HG03159 (cell line): ENCODE data around the gene KIAA1614.

Source experiments
- ATAC-seq: cut with Tn5 transposase; IDR thresholded peaks from one replicate; pipeline ENCODE4 v1.9.1; 2021; ENCODE audit warnings: mild to moderate bottlenecking, moderate library complexity; ENCODE audit not compliant: unreplicated experiment

The KIAA1614 gene

GRCh38 chr1:180912801-180913565, at the start of gene KIAA1614:
TSS of gene KIAA1614 (plus strand) at chr1:180912897. CDS start at chr1:180913244, 347 bp downstream.
- no peak for ATAC-seq

- ATAC-seq: no peak
These were observed 49.4 kb upstream of the KIAA1614 start for GRCh38 chr1:180863158-180863775.

- peak; percentile 67 for ATAC-seq
These were observed 30.7 kb upstream of the KIAA1614 start for GRCh38 chr1:180881806-180882509.

GRCh38 chr1:180884588-180885300, 28.0 kb upstream of the KIAA1614 start:
- no peak for ATAC-seq

GRCh38 chr1:180886338-180886737, 26.4 kb upstream of the KIAA1614 start:
- ATAC-seq: no peak

- ATAC-seq: no peak
These were observed 24.9 kb upstream of the KIAA1614 start for GRCh38 chr1:180887841-180888240.

GRCh38 chr1:180888870-180889269, 23.8 kb upstream of the KIAA1614 start:
- ATAC-seq: peak; percentile 81

- no peak for ATAC-seq
These were observed 23.4 kb upstream of the KIAA1614 start for GRCh38 chr1:180889325-180889724.

GRCh38 chr1:180892272-180892671, 20.4 kb upstream of the KIAA1614 start:
- no peak for ATAC-seq

- ATAC-seq: no peak
These were observed 20.0 kb upstream of the KIAA1614 start for GRCh38 chr1:180892675-180893074.

GRCh38 chr1:180893614-180894013, 19.1 kb upstream of the KIAA1614 start:
- no peak for ATAC-seq

- no peak for ATAC-seq
These were observed 16.5 kb upstream of the KIAA1614 start for GRCh38 chr1:180896161-180896560.

GRCh38 chr1:180898441-180899219, 14.1 kb upstream of the KIAA1614 start:
- ATAC-seq: no peak

GRCh38 chr1:180899262-180899661, 13.4 kb upstream of the KIAA1614 start:
- ATAC-seq: no peak

GRCh38 chr1:180901076-180901990, 11.4 kb upstream of the KIAA1614 start:
- ATAC-seq: no peak

- no peak for ATAC-seq
These were observed 10.2 kb upstream of the KIAA1614 start for GRCh38 chr1:180902541-180902940.

- ATAC-seq: no peak
These were observed 6.8 kb upstream of the KIAA1614 start for GRCh38 chr1:180905927-180906326.

GRCh38 chr1:180906511-180906910, 6.2 kb upstream of the KIAA1614 start:
- ATAC-seq: no peak

- ATAC-seq: no peak
These were observed 5.2 kb upstream of the KIAA1614 start for GRCh38 chr1:180907313-180908055.
